ENCODE measurements around the gene NKD1.

NKD1 gene

DNA sequence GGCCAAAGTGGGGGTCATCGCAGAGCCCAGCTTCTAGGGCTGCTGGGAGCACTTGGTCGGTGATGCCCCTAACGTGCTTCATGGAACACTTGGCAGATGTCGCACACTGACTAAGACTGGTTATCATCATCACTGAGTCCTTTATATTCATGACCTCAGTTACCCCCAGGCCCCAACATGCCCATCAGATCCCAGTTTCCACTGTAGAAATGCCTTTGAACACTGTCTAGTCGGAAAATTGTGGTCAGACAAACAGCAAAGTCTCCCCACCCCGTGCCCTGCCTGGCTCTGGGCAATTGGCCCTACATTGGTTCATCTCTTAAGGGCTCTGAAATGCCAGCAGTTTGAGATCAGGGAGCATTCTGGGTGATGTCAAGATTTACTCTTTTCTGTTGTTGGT, 51.3 kb downstream of the NKD1 start:
- H2AFZ ChIP-seq (ENCODE audit: low read depth, low read length) = no peak overlapping the region
- no peak overlapping the region for H3K27ac ChIP-seq (ENCODE audit: low read length)
- no peaks in the 10 kb centered on the region for H3K9me3 ChIP-seq (ENCODE audit: insufficient read depth, low read length)
- no peak overlapping the region for H3K4me2 ChIP-seq (ENCODE audit: low read length)
- H3K36me3 ChIP-seq (replicated peaks; ENCODE audit: low read depth, low read length) = no peaks in the 10 kb centered on the region
- no peaks in the 10 kb centered on the region for H4K20me1 ChIP-seq (ENCODE audit: insufficient read depth, low read length)
- H3K9ac ChIP-seq (ENCODE audit: low read length) = no peak overlapping the region
- no peaks in the 10 kb centered on the region for H3K27me3 ChIP-seq (ENCODE audit: low read depth, low read length)
- no peak overlapping the region for H3K4me3 ChIP-seq (ENCODE audit: low read length)
- TF ChIP-seq EZH2phosphoT487 (IDR thresholded peaks at IDR 0.05; ENCODE audit: low read depth) = no peak
- TF ChIP-seq, protein P1, sequence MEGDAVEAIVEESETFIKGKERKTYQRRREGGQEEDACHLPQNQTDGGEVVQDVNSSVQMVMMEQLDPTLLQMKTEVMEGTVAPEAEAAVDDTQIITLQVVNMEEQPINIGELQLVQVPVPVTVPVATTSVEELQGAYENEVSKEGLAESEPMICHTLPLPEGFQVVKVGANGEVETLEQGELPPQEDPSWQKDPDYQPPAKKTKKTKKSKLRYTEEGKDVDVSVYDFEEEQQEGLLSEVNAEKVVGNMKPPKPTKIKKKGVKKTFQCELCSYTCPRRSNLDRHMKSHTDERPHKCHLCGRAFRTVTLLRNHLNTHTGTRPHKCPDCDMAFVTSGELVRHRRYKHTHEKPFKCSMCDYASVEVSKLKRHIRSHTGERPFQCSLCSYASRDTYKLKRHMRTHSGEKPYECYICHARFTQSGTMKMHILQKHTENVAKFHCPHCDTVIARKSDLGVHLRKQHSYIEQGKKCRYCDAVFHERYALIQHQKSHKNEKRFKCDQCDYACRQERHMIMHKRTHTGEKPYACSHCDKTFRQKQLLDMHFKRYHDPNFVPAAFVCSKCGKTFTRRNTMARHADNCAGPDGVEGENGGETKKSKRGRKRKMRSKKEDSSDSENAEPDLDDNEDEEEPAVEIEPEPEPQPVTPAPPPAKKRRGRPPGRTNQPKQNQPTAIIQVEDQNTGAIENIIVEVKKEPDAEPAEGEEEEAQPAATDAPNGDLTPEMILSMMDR (IDR thresholded peaks at IDR 0.05; ENCODE audit: low read depth, low read length) = no peak
- no peaks in the 10 kb centered on the region for H3K79me2 ChIP-seq (ENCODE audit: low read length)
- peaks cover 4% of the 10 kb centered on the region; the same call in 1 of the 2 replicates for H3K4me1 ChIP-seq (ENCODE audit: low read length)

DNA sequence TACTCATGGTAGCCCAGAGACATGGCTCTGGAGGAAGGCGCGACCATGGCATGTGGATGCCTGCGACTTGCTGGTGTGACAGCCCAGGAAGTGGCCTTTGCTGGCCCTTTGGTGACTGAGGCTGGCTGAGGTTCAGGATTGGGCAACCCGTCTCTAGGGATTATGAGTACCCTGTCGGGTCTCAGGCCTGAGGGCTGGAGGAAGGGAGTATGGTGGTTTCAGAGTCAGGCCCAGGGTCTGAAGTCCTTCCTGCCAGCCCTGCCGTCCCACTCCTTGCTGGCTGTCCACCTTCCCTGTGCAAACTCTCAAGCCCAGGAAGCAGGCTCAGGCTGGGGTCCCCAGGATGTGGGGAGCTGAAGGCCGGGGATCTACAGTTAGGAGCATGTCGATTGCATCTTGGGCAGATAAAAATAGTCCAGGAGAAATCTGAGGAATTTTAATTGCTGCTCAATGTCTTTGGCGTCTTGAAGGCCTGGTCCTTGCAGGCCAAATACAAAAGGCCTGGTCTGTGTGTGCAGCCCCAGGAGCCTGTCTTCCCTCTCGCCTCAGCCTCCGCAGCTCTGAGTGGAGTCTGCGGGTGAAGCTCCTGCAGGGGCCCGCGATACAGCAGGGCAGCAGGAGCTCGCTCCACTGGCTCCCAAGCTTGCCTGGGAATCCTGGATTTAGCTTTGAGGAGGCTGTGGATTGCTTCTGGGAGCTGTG, 52.5 kb downstream of the NKD1 start:
- H3K9ac ChIP-seq (ENCODE audit: low read length) = no peak overlapping the region
- H3K36me3 ChIP-seq (replicated peaks; ENCODE audit: low read depth, low read length) = no peaks in the 10 kb centered on the region
- no peaks in the 10 kb centered on the region for H3K27me3 ChIP-seq (ENCODE audit: low read depth, low read length)
- no peak overlapping the region for H3K4me3 ChIP-seq (ENCODE audit: low read length)
- H3K4me1 ChIP-seq (ENCODE audit: low read length) = peaks cover 4% of the 10 kb centered on the region; the same call in 1 of the 2 replicates
- no peaks in the 10 kb centered on the region for H3K79me2 ChIP-seq (ENCODE audit: low read length)
- no peak overlapping the region for H3K4me2 ChIP-seq (ENCODE audit: low read length)
- H3K9me3 ChIP-seq (ENCODE audit: insufficient read depth, low read length) = no peaks in the 10 kb centered on the region
- no peaks in the 10 kb centered on the region for H4K20me1 ChIP-seq (ENCODE audit: insufficient read depth, low read length)
- H2AFZ ChIP-seq (ENCODE audit: low read depth, low read length) = no peak overlapping the region
- no peak overlapping the region for H3K27ac ChIP-seq (ENCODE audit: low read length)
- TF ChIP-seq, protein P1 (IDR thresholded peaks at IDR 0.05; ENCODE audit: low read depth, low read length) = no peak
- no peak for TF ChIP-seq EZH2phosphoT487 (IDR thresholded peaks at IDR 0.05; ENCODE audit: low read depth)

DNA sequence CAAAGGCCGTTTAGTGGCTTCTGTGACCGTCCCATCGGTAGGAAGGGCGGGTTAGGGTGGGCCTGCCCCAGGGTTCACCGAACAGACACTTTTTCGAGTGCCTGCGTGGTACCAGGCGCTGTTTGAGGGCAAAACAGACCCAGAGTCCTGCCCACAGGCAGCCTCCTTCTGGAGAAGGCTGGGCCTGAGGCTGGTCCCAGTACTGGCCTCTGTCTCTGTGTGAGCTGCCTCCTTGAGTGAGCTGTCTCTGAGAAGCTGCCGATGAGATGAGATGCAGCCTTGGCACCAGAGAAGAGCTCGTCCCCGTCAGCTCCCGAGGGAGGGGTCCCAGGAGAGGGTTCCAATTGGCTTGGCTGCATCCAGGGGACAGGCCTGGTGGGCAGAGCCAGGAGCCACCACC, 53.1 kb downstream of the NKD1 start:
- Histone ChIP-seq H3K4me1 (ENCODE audit: low read length) (peaks cover 4% of the 10 kb centered on the region; the same call in 1 of the 2 replicates), H3K4me2 (ENCODE audit: low read length) (no peak overlapping the region), H3K9me3 (ENCODE audit: insufficient read depth, low read length) (no peaks in the 10 kb centered on the region), H3K27ac (ENCODE audit: low read length) (no peak overlapping the region), H2AFZ (ENCODE audit: low read depth, low read length) (no peak overlapping the region), H4K20me1 (ENCODE audit: insufficient read depth, low read length) (no peaks in the 10 kb centered on the region), H3K36me3 (replicated peaks; ENCODE audit: low read depth, low read length) (no peaks in the 10 kb centered on the region), H3K4me3 (ENCODE audit: low read length) (no peak overlapping the region), H3K9ac (ENCODE audit: low read length) (no peak overlapping the region), H3K27me3 (ENCODE audit: low read depth, low read length) (no peaks in the 10 kb centered on the region), H3K79me2 (ENCODE audit: low read length) (no peaks in the 10 kb centered on the region)
- TF ChIP-seq, protein P1 (IDR thresholded peaks at IDR 0.05; ENCODE audit: low read depth, low read length) = no peak
- TF ChIP-seq EZH2phosphoT487 (IDR thresholded peaks at IDR 0.05; ENCODE audit: low read depth) = no peak

DNA sequence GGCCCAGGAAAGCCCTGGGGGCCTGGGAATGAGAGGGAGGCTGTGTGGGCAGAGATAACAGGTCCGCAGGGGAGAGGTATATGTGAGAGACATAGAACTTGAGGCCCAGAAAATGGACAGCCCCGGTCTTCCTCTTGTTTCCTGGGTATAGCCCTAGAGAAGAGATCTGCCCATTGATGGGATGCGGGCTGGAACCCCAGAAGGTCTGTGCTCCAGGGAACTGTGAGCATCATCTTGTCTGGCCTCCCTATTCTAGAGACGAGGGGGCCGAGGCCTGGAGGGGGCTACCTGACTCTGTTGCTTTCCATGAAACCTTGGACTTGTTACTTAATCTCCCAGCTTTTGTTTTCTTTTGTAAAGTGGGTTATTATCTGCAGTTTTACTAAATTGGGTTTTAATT, 53.9 kb downstream of the NKD1 start:
- no peak overlapping the region for H3K27ac ChIP-seq (ENCODE audit: low read length)
- TF ChIP-seq, protein P1 (IDR thresholded peaks at IDR 0.05; ENCODE audit: low read depth, low read length) = no peak
- no peak for TF ChIP-seq EZH2phosphoT487 (IDR thresholded peaks at IDR 0.05; ENCODE audit: low read depth)
- no peaks in the 10 kb centered on the region for H4K20me1 ChIP-seq (ENCODE audit: insufficient read depth, low read length)
- H3K9ac ChIP-seq (ENCODE audit: low read length) = no peak overlapping the region
- H3K79me2 ChIP-seq (ENCODE audit: low read length) = no peaks in the 10 kb centered on the region
- H3K27me3 ChIP-seq (ENCODE audit: low read depth, low read length) = no peaks in the 10 kb centered on the region
- H2AFZ ChIP-seq (ENCODE audit: low read depth, low read length) = no peak overlapping the region
- no peak overlapping the region for H3K4me2 ChIP-seq (ENCODE audit: low read length)
- H3K4me3 ChIP-seq (ENCODE audit: low read length) = no peak overlapping the region
- peaks cover 4% of the 10 kb centered on the region; the same call in 1 of the 2 replicates for H3K4me1 ChIP-seq (ENCODE audit: low read length)
- no peaks in the 10 kb centered on the region for H3K36me3 ChIP-seq (replicated peaks; ENCODE audit: low read depth, low read length)
- H3K9me3 ChIP-seq (ENCODE audit: insufficient read depth, low read length) = no peaks in the 10 kb centered on the region
